CD8-positive, alpha-beta memory T cell (primary cell): ENCODE results near the gene RRN3. TPM values are rescaled to one million over a fixed set of nuclear protein-coding genes. Genes with fewer than 3 reads are reported as not detected.
"Not testable (repeated sequence)": the region's sequence is repeated elsewhere in the genome, so short reads cannot be mapped to it uniquely, and the experiment has no call there.

Experiments used
- CTCF ChIA-PET: fragments of 350-600 bp; sonication (Branson Sonifier 250); formaldehyde crosslinking; loops from one replicate; lab custom pipeline; 2021; ENCODE audit warnings: antibody characterized with exemption; lab: Charles Lee
- POLR2A ChIA-PET: fragments of 350-600 bp; sonication (Branson Sonifier 250); formaldehyde crosslinking; loops from one replicate; lab custom pipeline; 2021; ENCODE audit warnings: antibody characterized with exemption; lab: Charles Lee
- DNase-seq, 5 donors: peaks; one replicate each; pipeline versions ENCODE4 v3.0.0 to v3.0.0-alpha.2; 2020 to 2022; ENCODE audit warnings: mixed read lengths in 1 of 5
- H3K27ac ChIP-seq: one replicate; pipeline ENCODE4 v1.7.0; 2013; ENCODE audit warnings: low read depth, mild to moderate bottlenecking, low read length, moderate library complexity
- H3K27me3 ChIP-seq: 2 replicates; pipeline ENCODE4 v1.7.0; 2013; ENCODE audit warnings: low read length, mild to moderate bottlenecking; ENCODE audit not compliant: insufficient read depth, poor library complexity, severe bottlenecking
- H3K36me3 ChIP-seq: 2 replicates; pipeline ENCODE4 v1.7.0; 2013; ENCODE audit warnings: mild to moderate bottlenecking, low read length, moderate library complexity; ENCODE audit not compliant: insufficient read depth
- H3K4me1 ChIP-seq: 2 replicates; pipeline ENCODE4 v1.7.0; 2013; ENCODE audit warnings: mild to moderate bottlenecking, low read length, moderate library complexity; ENCODE audit not compliant: insufficient read depth
- H3K4me3 ChIP-seq: 2 replicates; pipeline ENCODE4 v1.7.0; 2013; ENCODE audit warnings: mild to moderate bottlenecking, low read length
- H3K9me3 ChIP-seq: 2 replicates; pipeline ENCODE4 v1.7.0; 2013; ENCODE audit warnings: mild to moderate bottlenecking, low read length
- H3K27ac Mint-ChIP-seq, 8 donors: one replicate each; pipeline ENCODE4 v1.8.0; 2020 to 2021; ENCODE audit warnings: mixed read lengths in 8 of 8, mild to moderate bottlenecking in 6 of 8, inconsistent platforms in 3 of 8, moderate library complexity in 3 of 8
- H3K27me3 Mint-ChIP-seq, 2 donors: one replicate each; pipeline ENCODE4 v1.8.0; 2020 to 2021; ENCODE audit warnings: mixed read lengths in 2 of 2, mild to moderate bottlenecking in 1 of 2, moderate library complexity in 1 of 2
- H3K36me3 Mint-ChIP-seq, 3 donors: one replicate each; pipeline ENCODE4 v1.8.0; 2020 to 2021; ENCODE audit warnings: mixed read lengths in 3 of 3, inconsistent platforms in 1 of 3, mild to moderate bottlenecking in 1 of 3
- H3K4me1 Mint-ChIP-seq, 3 donors: one replicate each; pipeline ENCODE4 v1.8.0; 2020 to 2021; ENCODE audit warnings: mixed read lengths in 3 of 3, inconsistent platforms in 1 of 3, mild to moderate bottlenecking in 1 of 3
- H3K4me3 Mint-ChIP-seq, 7 donors: one replicate each; pipeline ENCODE4 v1.8.0; 2020 to 2021; ENCODE audit warnings: mixed read lengths in 7 of 7, mild to moderate bottlenecking in 6 of 7, moderate library complexity in 4 of 7, inconsistent platforms in 2 of 7
- H3K9me3 Mint-ChIP-seq, 5 donors: one replicate each; pipeline ENCODE4 v1.8.0; 2020 to 2022; ENCODE audit warnings: mixed read lengths in 5 of 5, mild to moderate bottlenecking in 3 of 5, moderate library complexity in 2 of 5, inconsistent platforms in 1 of 5
- polyA plus RNA-seq: library from polyadenylated mRNA; unstranded; fragments of 300-500 nt; fragmentation: Illumina TruSeq; gene quantifications from one replicate; pipeline ENCODE4 v1.2.3, GENCODE V29; 2021
- total RNA-seq, 2 experiments: library from RNA; stranded (reverse); gene quantifications; one replicate each; pipeline ENCODE4 v1.2.3, GENCODE V29; 2021

Gene RRN3
- total and polyA plus RNA-seq, 3 experiments from 2014 or later = 30.2 to 58.4 (median 58.3) TPM

- DNase-seq = no peak
- no peak overlapping the region for H3K4me3 ChIP-seq
- Mint-ChIP-seq H3K9me3 (no peaks in the 10 kb centered on the region), H3K27me3 (no peaks in the 10 kb centered on the region), H3K4me1 (peaks cover 15 to 22% (median 18%) of the 10 kb centered on the region in 3 donors), H3K27ac (peak overlapping the region in 3 of 8 donors; percentile 38 to 74 (median 52)), H3K4me3 (peak overlapping the region in 1 of 7 donors; percentile 41), H3K36me3 (peaks cover 7 to 43% (median 8%) of the 10 kb centered on the region in 3 donors)
- CTCF ChIA-PET = interaction anchor here (1.0 kb wide), 1 partner anchor 1136 kb away, joined by 3 read pairs; no protein-coding TSS in a partner anchor
- peaks cover 8% of the 10 kb centered on the region for H3K4me1 ChIP-seq
- H3K9me3 ChIP-seq = no peaks in the 10 kb centered on the region
- H3K27me3 ChIP-seq = no peaks in the 10 kb centered on the region
- no peak overlapping the region for H3K27ac ChIP-seq
- H3K36me3 ChIP-seq = peaks cover 13% of the 10 kb centered on the region
- POLR2A ChIA-PET = no interaction called here
These were observed 36.2 kb downstream of the RRN3 start for GRCh38 chr16:15057681-15058417.

DNA sequence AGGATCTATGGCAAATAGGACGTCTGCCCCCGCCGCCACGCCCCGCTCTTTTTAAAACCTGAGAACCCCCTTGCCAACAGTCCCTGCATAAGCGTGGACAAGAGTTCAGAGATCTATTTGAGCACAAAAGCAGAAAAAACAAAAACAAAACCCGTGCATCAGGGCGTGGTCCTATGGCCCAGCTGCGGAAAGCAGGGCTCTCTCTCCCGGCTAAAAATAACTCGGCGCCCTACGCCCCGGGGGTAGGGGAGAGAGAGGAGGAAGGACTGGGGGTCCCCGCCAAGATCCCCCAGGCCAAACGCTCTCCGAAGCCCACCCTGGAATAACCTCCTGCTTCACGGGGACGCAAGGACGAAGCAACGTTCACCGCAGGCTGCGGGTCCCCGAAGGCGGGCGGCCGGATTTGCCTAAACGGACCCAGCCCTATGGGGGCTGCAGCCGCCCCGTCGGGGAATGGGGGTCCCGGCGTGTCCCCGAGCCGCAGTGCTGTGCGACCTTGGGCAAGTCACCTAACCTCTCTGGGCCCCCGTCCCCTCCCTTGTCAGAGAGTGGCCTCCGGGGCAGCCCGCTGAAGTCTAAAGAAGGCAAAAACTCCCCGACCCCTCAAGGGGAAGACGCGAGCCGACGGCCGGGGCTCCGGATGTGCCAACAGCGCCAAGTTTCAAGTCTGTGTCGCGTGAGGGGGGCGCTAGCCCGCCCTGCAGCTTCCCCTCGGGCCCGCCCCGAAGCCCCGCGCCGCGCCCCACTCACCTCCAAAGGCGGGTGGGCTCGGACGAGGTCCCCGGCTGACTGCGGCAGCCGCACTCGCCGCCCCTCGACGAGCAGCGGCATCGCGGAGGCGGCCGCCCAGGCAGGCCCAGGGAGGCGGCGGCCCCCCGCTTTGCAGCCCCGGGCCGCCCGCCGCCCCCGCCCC lies 38.7 kb downstream of the RRN3 start:
- Histone ChIP-seq H3K36me3 (no peaks in the 10 kb centered on the region), H3K27me3 (no peaks in the 10 kb centered on the region), H3K4me1 (peaks cover 8% of the 10 kb centered on the region), H3K9me3 (no peaks in the 10 kb centered on the region), H3K4me3 (peak overlapping the region; percentile 77), H3K27ac (peak overlapping the region; percentile 59)
- Mint-ChIP-seq H3K4me3 (peak overlapping the region; percentile 87 to 95 (median 90)), H3K36me3 (peaks cover 0 to 19% (median 0%) of the 10 kb centered on the region in 3 donors), H3K9me3 (no peaks in the 10 kb centered on the region), H3K27me3 (no peaks in the 10 kb centered on the region), H3K4me1 (peaks cover 15 to 32% (median 23%) of the 10 kb centered on the region in 3 donors), H3K27ac (peak overlapping the region; percentile 47 to 93 (median 88))
- DNase-seq = peak in 4 of 5 donors; percentile 68 to 89 (median 84)
- POLR2A ChIA-PET = no interaction called here
- CTCF ChIA-PET = no interaction called here

- Mint-ChIP-seq H3K27me3 (no peaks in the 10 kb centered on the region), H3K27ac (peak overlapping the region in 7 of 8 donors; percentile 74 to 93 (median 88)), H3K4me3 (peak overlapping the region; percentile 87 to 95 (median 90)), H3K9me3 (no peaks in the 10 kb centered on the region), H3K36me3 (peaks cover 0 to 11% (median 0%) of the 10 kb centered on the region in 3 donors), H3K4me1 (peaks cover 15 to 40% (median 28%) of the 10 kb centered on the region in 3 donors)
- CTCF ChIA-PET = no interaction called here
- Histone ChIP-seq H3K36me3 (no peaks in the 10 kb centered on the region), H3K4me3 (peak overlapping the region; percentile 77), H3K4me1 (peaks cover 8% of the 10 kb centered on the region), H3K27me3 (no peaks in the 10 kb centered on the region), H3K9me3 (no peaks in the 10 kb centered on the region), H3K27ac (no peak overlapping the region)
- DNase-seq = no peak
- POLR2A ChIA-PET = no interaction called here
These were observed 39.5 kb downstream of the RRN3 start for GRCh38 chr16:15054357-15055140.

DNA sequence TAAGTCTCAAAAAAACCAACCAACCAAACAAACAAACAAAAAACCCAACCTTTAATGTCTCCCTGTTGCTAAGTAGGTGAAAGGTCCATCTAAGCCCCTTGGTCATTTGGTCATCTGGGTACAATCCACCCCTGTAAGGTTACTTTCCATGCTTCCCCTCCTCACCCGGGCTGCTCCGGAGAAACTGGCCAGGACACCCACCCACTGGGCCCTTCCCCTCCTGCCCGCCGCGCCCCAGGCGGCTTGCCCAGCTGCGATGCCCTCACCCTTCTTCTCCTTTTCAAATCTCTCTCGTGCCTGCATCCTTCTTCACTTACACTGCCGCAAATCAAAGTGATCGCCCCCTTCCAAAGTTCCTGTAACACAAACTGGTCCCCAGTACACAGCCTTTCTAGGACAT lies 40.2 kb downstream of the RRN3 start:
- no peak for DNase-seq
- peak overlapping the region in 3 of 8 donors; percentile 82 to 88 (median 84) for H3K27ac Mint-ChIP-seq
- no peaks in the 10 kb centered on the region for H3K27me3 ChIP-seq
- H3K36me3 ChIP-seq = no peaks in the 10 kb centered on the region
- H3K27me3 Mint-ChIP-seq = no peaks in the 10 kb centered on the region
- no peak overlapping the region for H3K4me3 ChIP-seq
- peaks cover 8% of the 10 kb centered on the region for H3K4me1 ChIP-seq
- no peaks in the 10 kb centered on the region for H3K9me3 Mint-ChIP-seq
- peaks cover 0 to 5% (median 0%) of the 10 kb centered on the region in 3 donors for H3K36me3 Mint-ChIP-seq
- H3K4me1 Mint-ChIP-seq = peaks cover 15 to 41% (median 28%) of the 10 kb centered on the region in 3 donors
- POLR2A ChIA-PET = no interaction called here
- CTCF ChIA-PET = no interaction called here
- no peak overlapping the region for H3K27ac ChIP-seq
- no peaks in the 10 kb centered on the region for H3K9me3 ChIP-seq
- H3K4me3 Mint-ChIP-seq = peak overlapping the region; percentile 1 to 95 (median 90)

GRCh38 chr16:15052747-15053476 lies 41.2 kb downstream of the RRN3 start:
- peak overlapping the region in 1 of 8 donors; percentile 57 for H3K27ac Mint-ChIP-seq
- peaks cover 0 to 2% (median 0%) of the 10 kb centered on the region in 3 donors for H3K36me3 Mint-ChIP-seq
- CTCF ChIA-PET = interaction anchor here (0.6 to 1.1 kb wide), 2 partner anchors 13 to 22 kb away, joined by 3 read pairs; no protein-coding TSS in a partner anchor
- no peaks in the 10 kb centered on the region for H3K9me3 Mint-ChIP-seq
- H3K27ac ChIP-seq = no peak overlapping the region
- no peak overlapping the region for H3K4me3 Mint-ChIP-seq
- H3K36me3 ChIP-seq = no peaks in the 10 kb centered on the region
- H3K4me1 ChIP-seq = peaks cover 8% of the 10 kb centered on the region
- no peaks in the 10 kb centered on the region for H3K9me3 ChIP-seq
- POLR2A ChIA-PET = no interaction called here
- peaks cover 15 to 41% (median 28%) of the 10 kb centered on the region in 3 donors for H3K4me1 Mint-ChIP-seq
- H3K27me3 Mint-ChIP-seq = no peaks in the 10 kb centered on the region
- DNase-seq = no peak
- H3K4me3 ChIP-seq = no peak overlapping the region
- H3K27me3 ChIP-seq = no peaks in the 10 kb centered on the region

DNA sequence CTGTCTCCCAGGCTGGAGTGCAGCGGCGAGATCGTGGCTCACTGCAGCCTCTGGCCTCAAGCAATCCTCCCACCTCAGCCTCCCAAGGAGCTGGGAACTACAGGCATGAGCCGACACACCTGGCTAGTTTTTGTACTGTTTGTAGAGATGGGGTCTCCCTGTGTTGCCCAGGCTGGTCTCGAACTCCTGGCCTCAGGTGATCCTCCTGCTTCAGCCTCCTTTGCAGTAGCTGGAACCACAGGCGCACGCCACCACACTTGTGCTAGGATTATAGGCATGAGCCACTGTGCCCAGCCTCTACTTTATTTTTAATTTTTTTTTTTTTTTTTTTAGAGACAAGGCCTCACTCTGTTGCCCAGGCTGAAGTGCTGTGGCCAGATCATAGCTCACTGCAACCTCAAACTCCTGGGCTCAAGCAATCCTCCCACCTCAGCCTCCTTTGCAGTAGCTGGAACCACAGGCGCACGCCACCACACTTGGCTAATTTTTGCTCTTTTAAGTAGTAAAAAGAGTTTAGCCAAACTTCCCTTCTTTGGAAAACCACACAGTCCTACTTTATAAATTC lies 42.6 kb downstream of the RRN3 start:
- peaks cover 0 to 12% (median 6%) of the 10 kb centered on the region in 3 donors for H3K36me3 Mint-ChIP-seq
- ChIA-PET POLR2A (no interaction called here), CTCF (no interaction called here)
- H3K36me3 ChIP-seq = peaks cover 5% of the 10 kb centered on the region
- no peaks in the 10 kb centered on the region for H3K9me3 Mint-ChIP-seq
- H3K27ac ChIP-seq = no peak overlapping the region
- H3K27me3 ChIP-seq = no peaks in the 10 kb centered on the region
- no peak overlapping the region for H3K27ac Mint-ChIP-seq
- H3K4me3 ChIP-seq = no peak overlapping the region
- no peaks in the 10 kb centered on the region for H3K9me3 ChIP-seq
- no peaks in the 10 kb centered on the region for H3K27me3 Mint-ChIP-seq
- DNase-seq = no peak
- H3K4me1 ChIP-seq = peaks cover 8% of the 10 kb centered on the region
- peaks cover 15 to 39% (median 22%) of the 10 kb centered on the region in 3 donors for H3K4me1 Mint-ChIP-seq
- H3K4me3 Mint-ChIP-seq = peak overlapping the region in 1 of 7 donors; percentile 22

GRCh38 chr16:15050440-15050839 lies 43.6 kb downstream of the RRN3 start:
- CTCF ChIA-PET = interaction anchor here (1.2 kb wide), 1 partner anchor 28 kb away, joined by 3 read pairs; no protein-coding TSS in a partner anchor

More at GRCh38 chr16:15050440-15050839, 43.6 kb downstream of the RRN3 start:
- peak overlapping the region in 1 of 7 donors; percentile 28 for H3K4me3 Mint-ChIP-seq
- POLR2A ChIA-PET, H3K27me3 Mint-ChIP-seq, H3K9me3 ChIP-seq, H3K9me3 Mint-ChIP-seq, H3K27ac Mint-ChIP-seq, DNase-seq, H3K36me3 ChIP-seq, H3K4me1 ChIP-seq, H3K4me3 ChIP-seq, H3K27me3 ChIP-seq, H3K27ac ChIP-seq: not testable (repeated sequence)
- H3K4me1 Mint-ChIP-seq = peaks cover 14 to 34% (median 22%) of the 10 kb centered on the region in 3 donors
- H3K36me3 Mint-ChIP-seq = peaks cover 0 to 21% (median 8%) of the 10 kb centered on the region in 3 donors
